Myocyte (in vitro differentiated cells): ENCODE results near the gene TMTC2. TPM values are rescaled to one million over a fixed set of nuclear protein-coding genes. Genes with fewer than 3 reads are reported as not detected.

Source experiments
- DNase-seq: peaks from one replicate; pipeline ENCODE4 v3.0.0-alpha.2; 2012; ENCODE audit warnings: low read depth
- total RNA-seq: library from RNA; depleted of rRNA; stranded (reverse); fragments of >200 nt; gene quantifications from 2 replicates; pipeline ENCODE4 v1.2.3, GENCODE V29; 2014

TMTC2 gene
- total RNA-seq, 1 donor from 2014 or later, result 0.78 TPM

DNA sequence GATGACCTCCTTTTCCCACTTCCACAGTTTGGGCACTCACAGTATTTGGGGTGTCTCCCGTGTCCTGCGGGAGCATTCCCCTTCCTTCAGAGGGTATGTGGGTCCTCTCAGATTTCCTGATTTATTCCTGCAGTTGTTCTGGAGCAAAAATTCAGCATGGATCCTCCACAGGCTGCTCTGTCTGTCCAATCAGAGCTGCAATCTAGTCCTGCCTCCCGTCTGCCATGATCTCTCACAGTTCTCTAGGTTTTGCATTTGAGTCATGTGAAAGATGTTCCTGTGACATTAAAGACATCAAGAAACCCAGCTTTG lies 435.9 kb downstream of the TMTC2 start:
- no peak for DNase-seq

DNA sequence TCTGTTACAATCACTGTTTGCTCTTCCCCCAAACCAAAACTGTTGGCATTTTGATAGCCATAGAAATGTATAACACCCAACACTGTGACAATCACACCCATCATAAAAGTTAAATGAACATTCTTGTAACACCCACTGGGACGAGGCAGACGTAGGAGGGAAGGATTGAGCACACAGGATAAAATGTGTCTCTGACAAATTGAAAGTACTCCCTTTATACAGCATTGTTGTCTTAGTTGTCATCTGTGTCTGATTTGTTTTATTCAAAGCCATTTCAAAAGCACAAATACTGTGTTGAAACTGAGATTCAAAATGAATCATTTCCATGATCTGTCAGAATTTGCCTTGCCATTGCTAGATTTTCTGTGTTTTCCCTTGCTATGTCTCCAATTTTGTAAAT lies 436.3 kb downstream of the TMTC2 start:
- DNase-seq, result no peak

DNA sequence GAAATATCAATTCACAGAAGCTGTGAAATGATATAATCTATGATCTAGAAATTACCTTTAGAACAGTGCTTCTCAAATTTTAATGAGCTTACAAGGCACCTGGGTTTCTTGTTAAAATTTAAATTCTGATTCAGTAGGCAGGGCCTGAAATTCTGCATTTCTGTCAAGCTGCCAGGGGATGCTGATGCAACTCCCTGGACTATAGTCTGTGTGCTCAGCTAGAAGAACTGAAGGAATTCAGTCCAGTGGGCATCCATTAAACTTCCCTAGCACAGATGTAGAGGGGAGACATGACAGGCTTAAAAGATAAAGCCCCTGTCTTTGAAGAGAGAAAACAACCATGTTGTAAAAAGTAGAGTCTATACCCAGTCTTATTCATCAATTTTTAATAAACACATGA lies 441.8 kb downstream of the TMTC2 start:
- DNase-seq, result no peak

DNA sequence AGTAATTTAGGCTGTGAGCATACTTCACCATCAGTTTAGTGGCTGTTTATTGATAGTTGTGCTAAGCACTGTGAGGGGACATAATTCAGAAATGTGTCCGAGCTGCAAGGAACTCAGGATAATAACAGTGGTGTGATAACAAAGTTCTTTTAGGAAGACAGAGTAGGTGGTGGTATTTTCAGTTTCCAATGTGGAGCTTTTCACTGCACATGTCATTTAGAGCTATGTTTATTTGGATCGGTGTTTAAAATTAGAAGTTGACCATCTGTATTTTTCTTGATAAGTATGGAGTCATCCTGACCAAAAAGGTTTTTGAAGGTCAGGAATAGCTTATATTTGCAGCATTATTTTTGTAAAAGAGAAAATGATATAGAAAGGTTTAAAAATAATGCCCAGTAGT lies 443.5 kb downstream of the TMTC2 start:
- no peak for DNase-seq

DNA sequence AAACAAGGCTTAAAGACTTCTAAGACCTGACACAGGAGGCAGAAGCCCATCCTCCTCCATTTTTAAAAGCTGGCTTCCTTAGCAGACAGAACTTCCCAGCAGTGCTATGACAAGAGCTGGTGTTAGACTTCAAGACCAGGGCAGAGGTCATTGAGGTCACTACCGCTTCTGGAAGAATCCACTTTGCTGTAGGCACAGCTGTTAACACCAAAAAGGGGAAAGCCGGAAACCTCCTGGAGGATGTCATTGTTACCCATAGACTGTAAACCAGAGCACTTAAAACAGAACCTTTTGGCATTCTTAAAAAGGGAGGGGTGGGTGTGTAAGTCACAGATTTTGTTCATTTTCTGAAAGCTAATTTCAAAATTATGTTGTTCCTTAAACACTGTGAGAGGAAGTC lies 445.7 kb downstream of the TMTC2 start:
- DNase-seq, result no peak

DNA sequence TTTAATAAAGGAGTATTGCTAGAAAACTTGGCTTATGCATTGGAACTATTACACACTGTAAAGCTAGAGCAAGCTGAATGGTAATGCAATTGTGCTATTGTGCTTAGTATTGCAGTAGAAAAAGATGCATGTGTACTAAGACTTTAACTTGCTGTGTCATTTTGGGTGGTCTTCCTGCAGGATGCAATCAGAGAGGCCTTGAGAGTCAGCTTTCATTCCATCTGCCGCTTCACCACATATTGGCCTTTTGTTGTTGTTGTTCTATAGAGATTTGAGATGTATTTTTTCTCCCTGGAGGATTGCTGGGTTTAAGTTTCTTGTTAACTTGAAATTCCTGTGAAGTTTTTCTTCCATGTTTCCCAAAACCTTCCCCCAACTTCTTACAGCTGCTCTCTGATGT lies 449.7 kb downstream of the TMTC2 start:
- DNase-seq, result no peak

DNA sequence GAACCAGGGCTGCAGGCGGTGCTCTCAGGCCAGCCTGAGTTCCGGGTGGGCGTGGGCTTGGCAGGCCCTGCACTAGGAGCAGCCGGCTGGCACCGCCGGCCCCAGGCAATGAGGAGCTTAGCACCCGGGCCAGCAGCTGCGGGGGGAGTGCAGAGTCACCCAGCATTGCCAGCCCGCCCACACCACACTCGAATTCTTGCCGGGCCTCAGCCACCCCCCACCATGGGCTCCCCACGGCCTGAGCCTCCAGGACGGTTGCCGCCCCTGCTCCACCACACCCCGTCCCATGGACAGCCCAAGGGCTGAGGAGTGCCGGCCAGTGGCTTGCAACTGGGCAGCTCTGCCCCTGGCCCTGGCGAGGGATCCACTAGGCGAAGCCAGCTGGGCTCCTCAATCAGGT lies 453.4 kb downstream of the TMTC2 start:
- no peak for DNase-seq

DNA sequence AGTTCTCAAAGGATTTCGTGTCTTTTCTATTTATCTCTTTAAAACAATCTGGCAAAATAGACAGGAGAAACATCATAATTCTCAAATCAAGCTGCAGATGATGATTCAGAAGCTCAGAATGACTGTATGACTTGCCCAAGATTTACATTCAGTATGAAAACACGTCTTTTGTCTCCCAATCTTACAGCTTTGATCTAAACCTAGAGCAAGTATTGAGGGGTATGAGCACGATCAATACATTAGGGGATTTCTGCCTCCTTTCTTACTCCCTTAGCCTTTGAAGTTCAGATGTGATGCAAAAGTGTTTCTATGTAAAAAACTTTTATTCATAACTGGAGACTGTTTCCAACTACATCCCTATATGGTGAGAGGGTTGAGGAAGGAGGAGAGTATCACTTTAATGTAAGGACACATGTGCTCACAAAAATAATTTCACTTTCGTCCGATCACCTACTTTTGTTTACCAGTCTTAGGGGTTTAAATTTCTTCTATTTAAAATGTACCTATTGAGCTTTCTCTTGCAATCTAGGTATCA lies 454.8 kb downstream of the TMTC2 start:
- DNase-seq, result no peak

DNA sequence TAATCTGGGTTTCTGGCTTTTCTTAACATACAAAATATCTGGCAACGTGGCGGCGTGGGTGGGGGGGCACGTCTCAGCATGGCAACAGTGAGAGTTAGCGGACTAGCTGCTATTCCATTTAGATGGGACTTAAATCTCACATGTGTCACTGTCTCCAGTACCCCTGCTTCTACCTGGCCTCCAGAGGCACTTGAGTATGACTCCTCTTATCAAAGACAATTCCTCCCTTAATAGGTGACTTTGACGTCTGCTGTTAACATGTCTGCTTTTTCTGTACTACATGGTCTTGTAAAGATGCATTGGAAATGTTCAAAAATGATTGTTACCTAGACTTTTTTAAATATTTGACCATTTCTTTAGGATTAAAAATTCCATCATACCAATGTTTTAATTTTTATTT lies 456.2 kb downstream of the TMTC2 start:
- no peak for DNase-seq

DNA sequence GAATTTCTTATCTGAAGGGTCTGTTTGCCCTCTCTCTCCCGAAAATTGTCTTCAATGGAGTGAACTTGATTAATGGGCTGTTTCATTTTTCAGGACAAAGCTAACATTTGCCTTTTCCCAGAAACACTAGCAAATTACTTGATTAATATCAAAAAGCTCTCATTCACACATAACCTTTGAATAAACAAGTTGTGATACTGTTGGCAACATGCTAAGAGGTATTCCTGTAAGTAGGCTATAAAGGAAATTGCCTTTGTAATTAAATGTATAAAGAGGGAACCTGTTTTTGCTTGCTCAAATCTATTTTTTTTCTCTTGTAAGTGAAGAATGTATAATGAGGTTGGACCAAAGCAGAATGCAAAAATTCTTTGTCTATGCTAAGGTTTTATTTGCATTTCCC lies 457.2 kb downstream of the TMTC2 start:
- DNase-seq, result no peak

DNA sequence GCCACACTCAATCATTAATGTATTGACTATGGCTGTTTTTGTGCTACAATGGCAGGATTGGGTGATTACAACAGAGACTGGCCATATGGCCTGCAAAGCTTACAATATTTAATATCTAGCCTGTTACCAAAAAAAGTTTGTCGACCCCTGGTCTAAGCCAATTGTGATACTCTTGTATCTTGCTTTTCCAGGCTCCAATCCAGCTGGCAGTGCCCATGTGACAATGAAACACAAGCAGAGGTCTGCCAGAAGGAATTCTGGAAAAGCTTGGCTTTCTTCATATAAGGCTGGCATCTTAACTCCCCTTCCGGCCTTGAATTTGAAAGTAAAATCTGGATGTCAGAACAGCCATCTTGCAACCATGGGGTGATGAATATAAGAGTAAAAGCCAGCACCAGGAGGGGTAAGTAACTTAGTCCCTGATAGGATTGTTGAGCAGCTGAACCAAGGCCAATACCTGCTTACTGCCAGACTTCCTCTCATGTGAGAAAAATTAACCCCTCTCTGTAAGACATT lies 458.7 kb downstream of the TMTC2 start:
- DNase-seq, result no peak

DNA sequence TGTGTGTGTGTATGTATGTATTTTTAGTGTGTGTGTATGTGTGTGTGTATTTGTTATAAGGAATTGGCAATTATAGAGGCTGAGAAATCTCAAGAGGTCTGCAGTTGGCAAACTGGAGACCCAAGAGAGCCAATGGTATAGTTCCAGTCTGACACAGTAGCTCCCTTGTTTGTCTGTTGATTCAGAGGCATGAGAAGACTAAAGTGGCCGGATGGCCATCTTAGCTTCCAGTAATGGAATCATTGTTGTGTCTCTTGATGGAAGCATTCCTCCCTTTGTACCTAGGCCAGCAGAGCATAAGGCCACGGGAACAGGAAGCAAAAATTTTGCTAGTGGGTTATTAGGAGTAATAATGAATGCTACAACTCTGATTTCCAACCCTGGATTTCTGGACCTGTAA lies 460.6 kb downstream of the TMTC2 start:
- no peak for DNase-seq

DNA sequence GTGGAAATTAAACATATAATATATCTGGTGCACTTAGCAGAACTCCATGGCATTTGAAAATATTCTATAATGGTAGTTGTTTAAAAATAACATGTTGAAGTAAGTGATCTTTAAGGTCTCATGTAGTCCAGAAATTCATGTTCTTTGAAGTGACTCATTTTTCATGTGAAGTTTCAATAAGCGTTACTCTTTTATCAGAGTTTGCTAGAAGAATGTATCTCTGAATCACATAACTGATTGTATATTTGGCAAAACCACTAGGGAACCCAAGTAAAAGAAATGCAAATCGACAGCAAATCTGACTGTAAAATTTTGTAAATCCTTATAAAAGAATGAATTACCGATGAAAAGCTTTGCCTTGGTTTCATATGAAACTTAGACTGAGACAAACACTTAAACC lies 463.3 kb downstream of the TMTC2 start:
- no peak for DNase-seq

DNA sequence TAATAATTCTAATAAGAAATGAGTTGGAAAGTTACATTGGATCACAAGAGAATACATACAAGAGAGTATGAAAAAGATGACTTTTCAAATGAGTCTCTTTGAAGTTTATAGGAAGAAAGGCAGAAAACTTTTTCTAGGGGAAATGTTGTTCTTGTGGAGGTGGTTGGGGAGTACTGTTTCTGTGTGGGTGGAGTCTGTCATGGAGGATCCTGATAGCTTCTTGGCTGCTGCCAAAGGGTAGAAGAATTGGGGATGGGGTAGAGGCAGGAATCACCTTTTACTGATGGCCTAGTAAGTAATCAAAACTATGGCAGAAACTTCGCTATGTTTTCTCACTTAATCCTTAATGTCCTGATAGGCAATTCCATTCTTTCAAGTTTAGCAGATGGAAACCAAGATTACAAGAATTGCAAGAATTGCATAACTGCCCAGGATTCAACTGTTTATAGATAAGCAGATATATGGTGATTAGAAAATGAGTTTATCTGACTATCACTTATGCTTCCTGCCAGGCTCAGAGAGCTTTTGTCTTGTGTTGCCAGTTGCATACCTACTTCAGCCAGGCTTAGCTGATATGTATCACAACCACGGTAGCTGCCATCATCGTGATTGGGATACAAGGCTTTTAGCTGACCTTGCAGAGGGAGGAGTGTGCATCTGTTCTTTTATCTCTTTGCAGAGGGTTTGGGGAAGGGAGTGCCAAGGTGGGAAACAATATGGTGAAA lies 463.9 kb downstream of the TMTC2 start:
- no peak for DNase-seq

DNA sequence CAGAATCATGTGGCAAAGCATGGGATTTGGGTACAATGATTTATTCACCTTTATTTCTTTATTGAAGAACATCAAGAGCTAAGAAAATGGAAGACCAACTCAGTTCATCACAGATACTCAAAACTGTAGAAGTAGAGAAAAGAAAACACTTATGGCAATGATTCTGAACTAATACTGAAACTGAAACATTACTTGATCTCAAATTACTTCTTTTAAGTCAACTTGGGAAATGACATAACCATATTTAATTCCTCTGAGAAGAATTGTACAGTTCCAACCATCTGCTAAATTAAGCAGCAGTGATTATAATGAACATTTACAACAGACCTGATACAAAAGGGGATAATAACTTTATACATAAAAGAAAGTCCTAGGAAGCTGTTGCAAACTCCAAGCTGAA lies 466.5 kb downstream of the TMTC2 start:
- no peak for DNase-seq

DNA sequence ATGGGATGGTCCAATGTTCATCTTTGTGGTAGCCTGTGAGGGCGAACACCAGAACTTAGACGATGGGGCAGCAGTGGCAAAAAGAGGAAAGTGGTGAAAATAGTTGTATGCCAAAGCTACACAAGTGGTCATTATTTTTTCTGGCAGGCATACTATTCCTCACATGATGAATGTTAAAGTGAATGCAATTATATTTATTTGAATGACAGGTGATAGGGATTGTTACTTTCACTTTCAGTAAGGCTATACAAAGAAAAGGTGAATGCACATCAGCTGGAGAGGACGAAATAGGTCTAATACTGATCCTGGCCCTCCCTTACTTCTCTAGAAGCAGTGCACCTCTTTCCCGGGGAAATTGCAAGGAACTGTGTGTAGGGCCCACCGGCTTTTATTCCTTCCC lies 470.1 kb downstream of the TMTC2 start:
- DNase-seq, result no peak

DNA sequence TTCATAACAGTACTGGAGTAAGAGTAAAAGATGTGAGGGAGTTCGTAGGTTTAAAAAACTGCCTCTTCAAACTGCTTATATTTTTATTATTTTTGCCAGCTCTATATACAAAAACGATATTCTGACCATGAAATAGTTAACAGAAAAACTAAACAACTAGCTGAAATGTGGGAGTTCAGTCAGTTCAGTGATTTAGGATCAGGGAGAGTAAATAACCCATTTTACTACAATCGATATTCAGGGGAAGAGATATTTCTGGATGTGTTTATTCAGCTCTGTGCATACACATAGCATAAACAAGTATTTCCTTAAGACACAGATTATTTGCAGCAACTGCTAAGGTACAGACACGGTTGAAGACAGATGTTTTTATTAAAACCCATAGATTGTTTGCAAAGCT lies 470.9 kb downstream of the TMTC2 start:
- DNase-seq, result no peak

DNA sequence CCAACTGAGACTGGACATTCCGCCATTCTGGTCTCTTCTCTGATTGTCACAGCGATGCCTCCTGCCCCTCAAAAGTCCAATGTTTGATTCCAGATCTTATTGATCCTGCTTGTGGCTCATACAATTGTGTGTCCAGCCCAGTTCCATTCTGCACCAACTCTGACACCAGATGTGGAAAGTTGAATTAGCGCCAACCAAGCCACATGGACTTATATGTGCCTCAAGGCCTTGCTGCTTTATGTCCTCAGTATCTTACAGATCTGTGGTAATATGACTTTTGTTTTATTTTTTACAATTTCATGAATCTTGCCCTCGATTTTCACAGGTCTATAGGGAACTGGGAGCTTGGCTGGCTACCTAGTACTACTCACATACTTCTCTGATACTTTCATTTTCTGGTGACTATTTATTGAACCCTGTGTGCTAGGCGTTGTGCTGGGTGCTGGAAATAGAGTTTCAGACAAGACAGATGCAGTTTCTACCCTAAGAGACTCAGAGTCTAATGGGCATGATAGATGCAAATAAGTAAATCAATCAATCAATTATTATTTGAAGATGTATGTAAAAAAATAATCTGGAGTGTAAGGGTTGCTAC lies 472.0 kb downstream of the TMTC2 start:
- no peak for DNase-seq

DNA sequence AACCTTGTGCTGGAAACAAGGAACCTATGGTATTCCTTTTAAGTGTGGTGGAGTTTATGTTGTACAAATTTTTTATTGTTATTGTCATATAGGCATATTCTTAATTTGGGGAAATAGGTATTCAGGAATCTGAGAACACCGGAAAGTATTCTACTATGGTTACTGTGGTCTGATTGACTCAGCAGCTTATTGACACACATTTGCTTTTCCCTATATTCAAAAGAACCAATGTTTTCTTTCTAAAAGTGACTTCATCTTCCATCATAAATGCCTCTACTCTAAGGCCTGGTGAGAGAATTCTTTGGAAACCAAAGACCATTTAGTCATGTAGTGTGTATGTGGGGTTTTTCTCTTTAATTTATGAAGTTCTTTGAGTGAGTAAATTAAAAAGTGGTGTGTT lies 474.8 kb downstream of the TMTC2 start:
- no peak for DNase-seq

DNA sequence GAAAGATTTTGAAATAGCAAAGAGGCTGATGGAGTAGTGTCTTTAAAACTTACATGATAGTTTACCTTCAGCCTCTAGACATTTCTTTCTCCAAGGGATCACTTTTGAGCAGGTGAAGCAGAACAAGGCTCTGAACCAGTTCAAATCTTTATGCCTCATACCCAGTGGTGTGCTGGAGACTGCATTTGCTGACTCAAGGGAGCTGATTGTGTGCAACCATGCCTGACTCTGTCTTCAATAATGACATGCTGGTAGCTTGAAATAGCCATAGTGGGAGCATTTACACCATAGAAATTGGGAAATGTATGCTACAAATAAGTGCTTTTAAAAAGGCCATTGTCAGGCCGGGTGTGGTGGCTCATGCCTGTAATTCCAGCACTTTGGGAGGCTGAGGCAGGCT lies 482.0 kb downstream of the TMTC2 start:
- no peak for DNase-seq

DNA sequence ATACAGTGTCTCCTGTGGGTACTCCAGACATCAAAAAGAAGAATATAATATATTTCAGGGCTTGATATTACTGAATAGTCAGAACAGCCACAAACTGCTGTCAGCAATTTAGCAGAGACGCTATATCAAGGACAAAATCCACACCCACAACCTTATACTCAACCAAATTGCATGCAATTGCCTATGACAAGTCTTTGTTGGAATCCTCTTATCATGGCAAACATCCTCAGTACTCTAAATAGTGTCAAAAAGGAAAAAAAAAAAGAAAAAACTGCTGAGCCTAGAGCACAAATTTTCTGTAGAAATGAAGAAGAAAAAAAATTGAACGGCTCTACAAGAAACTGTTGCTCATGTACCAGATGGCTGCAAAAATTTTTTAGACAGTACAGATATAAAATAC lies 485.7 kb downstream of the TMTC2 start:
- no peak for DNase-seq

DNA sequence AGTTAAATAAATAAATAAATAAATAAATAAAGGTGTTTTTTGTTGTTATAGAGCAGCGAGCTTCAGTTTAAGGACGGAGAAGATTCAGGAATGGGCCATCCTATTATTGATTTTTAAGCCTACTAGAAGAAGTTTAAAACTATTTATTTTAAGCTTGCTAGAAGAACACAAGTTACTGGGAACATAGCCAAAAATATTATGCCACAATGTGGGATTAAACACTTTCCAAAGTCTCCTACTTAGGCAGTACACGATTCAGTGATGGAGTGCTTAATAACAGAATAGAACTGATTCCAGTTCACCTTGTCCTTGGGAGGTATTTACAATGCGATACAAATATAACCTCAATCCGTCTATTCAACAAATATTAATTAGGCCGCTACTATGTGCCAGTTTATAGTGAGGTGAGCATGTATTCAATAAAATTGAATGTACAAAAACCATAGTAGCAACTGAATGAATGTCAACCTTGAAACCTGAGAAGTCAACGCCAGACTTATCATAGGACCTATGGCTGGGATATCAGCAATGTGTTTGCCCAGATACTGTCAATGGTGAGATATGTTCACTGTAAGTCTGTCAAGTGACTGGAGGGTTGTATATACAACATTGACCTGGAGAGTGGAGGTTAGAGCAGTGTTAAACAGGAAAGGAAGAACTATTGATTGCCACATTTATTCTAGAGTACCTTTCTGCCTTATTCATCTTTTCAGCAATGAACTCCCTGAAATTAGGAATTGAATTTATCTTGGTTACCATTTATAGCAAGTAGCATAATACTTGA lies 486.4 kb downstream of the TMTC2 start:
- no peak for DNase-seq
